Occipital lobe (tissue), 2 donors: ENCODE results near the gene ANXA5. TPM values are rescaled to one million over a fixed set of nuclear protein-coding genes. Genes with fewer than 3 reads are reported as not detected.

Experiments used
- DNase-seq: peaks from one replicate; lab custom pipeline; 2025; lab: John Stamatoyannopoulos, UW
- total RNA-seq: library from RNA; depleted of rRNA; stranded (reverse); fragments of >200 nt; gene quantifications from one replicate; pipeline ENCODE4 v1.2.3, GENCODE V29; 2014

ANXA5 gene
- total RNA-seq, 1 donor from 2014 or later = 41.0 TPM

DNA sequence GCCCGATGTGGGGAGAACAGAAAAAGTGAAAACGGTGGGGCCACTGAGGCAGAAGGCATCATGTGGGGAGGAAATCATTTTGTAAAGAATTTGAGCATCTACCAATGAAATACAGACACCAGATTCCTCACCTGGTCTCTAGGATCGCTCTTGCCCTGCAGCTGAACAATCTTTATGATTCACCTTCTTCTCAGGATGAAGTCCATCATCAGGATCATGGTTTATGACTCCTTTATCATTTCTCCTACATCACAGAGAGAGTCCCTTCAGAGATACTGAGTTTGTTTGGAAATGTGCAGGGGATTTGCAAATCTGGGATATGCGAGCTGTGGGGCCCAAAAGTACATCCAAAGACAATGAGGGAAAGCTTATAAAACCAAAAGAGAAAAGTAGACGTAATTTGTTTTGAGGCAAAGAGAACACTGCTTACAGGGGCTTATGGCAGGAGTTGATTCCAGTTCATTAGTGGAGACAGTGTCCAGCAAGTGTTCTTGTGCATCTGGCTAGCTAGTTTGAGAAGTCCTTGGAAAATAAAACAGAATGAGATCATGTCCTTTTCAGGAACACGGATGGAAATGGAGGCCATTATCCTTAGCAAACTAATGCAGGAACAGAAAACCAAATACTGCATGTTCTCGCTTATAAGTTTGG lies 15.3 kb upstream of the ANXA5 start:
- no peak for DNase-seq

DNA sequence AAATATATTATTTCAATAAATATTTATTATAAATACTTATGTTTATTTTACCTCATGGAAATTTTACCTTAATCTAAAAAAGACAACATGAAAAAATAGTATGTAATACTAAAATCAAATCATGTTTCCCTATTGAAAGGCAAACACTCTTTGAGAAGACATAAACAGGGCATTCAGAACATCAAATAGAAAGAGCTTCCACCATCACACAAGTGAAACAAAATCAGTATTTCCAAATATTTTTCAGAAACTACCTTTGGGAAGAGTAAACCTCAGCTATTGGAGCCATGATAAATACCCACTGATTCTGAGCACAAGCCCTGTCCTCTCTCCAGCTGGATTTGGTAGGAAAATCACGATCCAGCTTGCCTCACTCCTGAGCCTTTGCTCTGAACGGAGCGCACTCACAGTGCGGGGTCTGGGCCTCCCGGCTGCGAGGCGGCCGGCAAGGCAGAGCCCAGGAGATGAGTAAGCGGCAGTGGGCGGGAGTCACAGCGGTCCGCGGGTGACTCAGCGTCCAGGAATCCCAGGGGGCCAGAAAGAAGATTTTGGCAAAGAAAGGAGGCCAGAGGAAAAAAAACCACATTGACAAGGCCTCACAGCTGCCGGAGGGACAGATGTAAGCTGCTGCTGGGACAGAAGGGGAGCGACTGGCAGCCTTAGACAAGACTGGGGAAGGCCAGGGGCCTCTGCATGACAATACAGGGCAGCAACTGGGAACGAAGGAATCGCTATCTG lies 14.7 kb upstream of the ANXA5 start:
- DNase-seq = peak; percentile 82

DNA sequence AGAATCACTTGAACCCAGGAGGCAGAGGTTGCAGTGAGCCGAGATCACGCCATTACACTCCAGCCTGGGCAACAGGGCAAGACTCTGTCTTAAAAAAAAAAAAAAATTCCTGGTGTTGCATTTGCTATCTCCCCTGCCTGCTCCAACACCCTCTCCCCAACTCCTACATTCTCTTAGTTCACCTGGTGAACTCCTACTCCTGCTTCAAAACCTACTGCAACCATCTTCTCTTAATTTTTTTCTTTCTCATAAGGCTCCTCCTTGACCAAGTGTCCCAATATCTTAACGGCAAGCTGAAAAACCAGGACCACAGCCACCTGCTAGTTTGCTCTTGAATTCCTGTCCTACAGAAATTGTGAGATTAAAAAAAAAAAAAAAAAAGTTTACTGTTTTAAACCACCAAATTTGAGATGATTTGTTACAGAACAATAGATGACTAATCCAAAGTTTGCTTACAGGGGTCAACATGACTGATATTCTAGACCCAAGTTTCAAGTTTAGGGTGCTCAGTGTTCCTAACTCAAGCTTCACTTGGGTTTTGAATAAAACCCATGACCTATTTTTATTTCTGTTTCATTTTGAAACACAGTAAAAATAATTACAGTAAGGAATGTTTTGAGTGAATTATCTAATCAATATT lies 13.1 kb upstream of the ANXA5 start:
- DNase-seq = no peak

DNA sequence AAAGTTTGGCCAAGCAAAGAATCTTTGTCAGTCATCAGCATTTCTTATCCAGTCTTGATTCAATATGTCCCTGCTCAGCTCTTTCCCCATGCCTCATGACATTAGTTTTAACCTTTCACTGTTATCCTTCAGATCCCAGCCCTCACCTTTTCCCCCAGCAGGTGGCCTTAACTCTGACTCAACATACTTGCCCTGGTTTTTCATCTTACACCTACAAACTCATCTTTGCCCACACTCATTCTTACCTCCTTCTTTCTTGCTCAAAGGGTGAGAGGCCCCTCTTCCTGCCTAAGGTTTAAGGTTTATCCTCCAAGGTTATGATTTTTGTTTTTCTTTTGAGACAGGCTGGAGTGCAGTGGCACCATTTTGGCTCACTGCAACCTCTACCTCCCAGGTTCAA lies 10.6 kb upstream of the ANXA5 start:
- no peak for DNase-seq

DNA sequence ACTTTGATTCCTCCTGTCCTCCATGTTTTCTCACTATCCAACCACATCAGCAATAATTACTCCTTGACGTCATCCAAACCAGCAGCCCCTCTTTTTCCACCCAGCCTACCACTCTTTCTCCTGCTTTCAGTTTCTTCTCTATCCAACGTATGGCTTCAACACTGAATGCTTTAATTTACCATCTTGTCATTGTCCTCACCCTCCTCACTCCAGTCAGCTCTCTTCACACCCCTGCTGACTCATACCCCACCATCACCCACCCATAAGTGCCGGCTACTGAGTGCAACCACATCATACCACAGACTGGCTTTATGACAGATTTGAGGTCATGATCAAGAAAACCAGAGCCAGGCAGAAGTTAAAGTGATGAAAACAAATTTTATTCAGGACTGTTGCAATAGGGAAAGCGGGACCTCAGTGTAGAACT lies 9.8 kb upstream of the ANXA5 start:
- DNase-seq = no peak

DNA sequence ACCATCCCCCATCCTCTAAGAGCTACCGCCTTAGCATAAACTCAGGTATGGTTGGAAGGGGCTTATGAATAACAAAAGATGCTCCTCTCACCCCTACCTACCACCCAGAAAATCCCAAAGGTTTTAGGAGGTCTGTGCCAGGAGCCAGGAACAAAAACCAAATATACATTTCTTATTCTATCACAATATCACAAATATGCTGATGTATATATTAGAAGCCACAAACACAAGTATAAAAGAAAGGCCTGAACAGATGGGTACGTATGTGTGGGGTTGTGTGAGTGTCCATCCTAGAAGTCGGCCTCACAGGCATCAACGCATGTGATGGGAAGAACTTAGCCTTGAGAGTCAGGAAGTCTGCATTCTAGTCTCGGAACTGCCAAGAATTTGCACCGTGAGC lies 8.7 kb upstream of the ANXA5 start:
- no peak for DNase-seq

DNA sequence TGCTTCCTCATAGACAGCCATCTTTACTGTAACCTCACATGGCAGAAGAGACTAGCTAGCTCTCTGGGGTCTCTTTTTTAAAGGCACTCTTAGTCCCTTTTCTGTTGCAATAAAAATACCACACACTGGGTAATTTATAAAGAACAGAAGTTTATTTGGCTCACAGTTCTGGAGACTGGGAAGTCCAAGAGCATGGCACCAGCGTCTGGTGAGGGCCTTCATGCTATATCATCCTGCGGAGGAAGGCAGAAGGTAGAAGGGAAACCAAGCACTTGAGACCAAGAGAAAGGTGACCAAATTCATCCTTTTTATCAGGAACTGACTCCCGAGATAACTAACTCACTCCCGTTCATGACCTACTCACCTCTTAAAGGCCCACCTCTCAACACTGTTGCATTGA lies 5.4 kb upstream of the ANXA5 start:
- DNase-seq = no peak

DNA sequence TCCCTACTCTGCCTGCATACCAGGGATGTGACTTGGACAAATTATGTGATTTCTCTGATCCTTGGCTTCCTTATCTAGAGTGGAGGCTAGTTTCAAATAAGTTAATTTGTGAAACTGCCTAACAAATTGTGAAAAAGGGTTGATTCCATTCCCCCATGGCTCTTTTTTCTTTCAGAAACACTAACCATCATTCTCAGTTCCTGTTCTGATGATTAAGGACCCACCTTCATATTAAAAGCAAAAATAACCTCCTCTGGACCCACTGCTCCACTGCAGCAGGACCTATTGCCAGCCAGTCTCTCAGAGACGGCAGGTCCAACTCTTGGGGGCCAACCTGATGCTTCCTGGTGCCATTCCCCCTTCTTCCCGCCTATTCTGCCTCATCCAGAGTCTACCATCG lies 4.5 kb upstream of the ANXA5 start:
- DNase-seq = no peak

DNA sequence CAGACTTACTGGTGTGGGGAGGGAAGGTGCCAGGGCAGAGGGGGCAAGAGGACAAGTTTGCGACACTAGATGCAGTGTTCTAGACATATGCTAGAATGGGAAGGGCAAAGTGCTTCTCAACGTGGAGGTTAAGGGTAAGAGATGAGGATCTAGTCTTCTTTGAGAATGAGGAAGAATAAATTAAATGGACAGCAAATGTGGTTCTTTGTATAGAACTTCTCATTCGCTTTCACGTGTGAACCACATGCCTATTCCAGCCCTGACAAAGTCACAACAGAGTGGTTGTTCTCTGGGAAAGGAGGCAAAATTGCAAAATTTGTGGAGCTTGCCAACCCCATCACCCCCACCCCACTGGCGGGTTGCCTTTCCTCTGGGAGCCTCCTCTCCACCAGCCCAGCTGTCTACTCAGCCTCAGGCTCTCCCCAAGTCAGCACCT lies 1.5 kb upstream of the ANXA5 start:
- peak; percentile 42 for DNase-seq

DNA sequence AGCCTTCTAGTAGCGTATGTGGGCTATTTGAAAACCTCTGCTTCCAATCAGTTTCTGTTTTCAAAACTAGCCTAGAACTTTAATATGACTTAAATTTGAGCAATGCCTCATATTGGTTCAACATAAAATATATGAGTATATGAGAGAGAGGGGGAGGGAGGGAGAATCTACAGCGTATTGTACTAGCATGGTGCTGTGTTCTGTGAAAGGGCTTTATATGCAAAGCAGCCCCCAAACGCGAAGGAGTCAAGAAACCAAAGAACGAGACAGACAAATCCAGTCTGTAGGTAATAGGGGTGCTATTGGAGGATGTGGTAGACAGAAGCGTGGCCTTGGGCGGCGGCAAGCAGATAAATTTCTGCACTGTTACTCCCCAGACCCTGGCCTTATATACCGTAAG lies 784 bp upstream of the ANXA5 start:
- no peak for DNase-seq

DNA sequence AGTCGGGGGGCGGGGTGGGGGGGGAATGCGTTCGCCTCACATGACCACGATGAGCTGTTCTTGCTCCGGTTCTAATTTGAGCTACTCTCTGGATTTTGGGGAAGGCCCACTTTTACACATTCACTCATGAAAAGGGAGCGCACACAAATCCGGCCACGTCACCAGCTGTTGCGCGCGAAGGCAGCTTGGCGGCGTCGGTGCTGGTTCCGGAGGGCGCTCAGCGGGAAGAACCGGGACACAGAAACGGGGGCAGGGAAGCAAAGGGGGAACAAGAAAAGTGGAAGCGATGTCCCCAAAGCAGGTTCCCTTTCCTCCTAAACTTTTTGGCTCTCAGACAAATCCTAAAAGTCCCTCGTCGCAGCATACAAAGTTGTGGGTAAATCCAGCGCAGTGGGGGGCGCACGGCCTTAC lies 605 bp downstream of the ANXA5 start:
- DNase-seq = peak; percentile 66

DNA sequence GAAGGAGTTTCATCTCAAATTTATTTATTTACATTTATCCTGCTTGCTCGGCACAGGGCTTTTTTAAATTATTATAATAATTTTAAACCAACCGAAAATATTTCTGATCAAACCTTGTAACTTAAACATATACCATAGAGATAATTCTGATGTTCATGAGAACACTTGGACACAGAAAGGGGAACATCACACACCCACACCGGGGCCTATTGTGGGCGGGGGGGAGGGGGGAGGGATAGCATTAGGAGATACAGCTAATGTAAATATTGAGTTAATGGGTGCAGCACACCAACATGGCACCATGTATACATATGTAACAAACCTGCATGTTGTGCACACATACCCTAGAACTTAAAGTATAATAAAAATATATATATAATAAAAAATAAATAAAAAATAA lies 2.9 kb downstream of the ANXA5 start:
- no peak for DNase-seq

DNA sequence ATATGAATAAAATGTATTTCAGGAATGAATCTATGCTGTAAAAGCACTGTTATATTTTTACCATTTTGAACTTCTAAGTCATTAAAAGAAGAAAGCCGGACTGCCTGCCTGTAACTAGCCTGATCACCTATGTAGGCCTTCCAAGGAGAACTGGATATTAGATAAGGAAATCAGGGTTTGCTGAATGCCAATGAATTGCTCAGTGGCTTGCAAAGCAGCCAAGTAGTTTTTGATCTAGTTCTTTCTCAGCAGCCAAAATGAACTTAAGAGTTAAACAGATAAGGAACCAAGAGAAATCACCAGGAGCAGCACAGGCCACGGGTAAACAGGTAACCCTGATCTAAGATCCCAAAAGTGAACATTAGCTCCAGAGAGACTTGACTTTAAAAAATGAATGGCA lies 3.3 kb downstream of the ANXA5 start:
- no peak for DNase-seq

DNA sequence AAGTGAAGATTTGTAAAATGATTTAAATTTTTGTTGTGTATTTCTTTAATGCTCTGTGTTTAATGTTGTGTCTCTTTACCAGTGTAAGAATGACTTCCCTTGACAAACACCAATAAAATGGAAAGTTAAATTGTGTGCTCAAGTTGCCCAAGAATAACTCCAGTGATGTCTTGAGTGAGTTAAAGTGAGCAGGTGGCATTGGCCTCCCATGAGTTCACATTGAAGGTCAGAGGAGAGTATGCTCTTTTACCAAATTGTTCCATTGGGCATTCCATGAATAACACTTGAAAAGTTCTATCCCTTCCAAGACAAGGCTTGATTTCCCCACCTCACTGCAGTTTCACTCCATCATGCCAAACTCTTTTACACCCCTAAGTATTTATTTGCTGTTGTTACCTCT lies 4.5 kb downstream of the ANXA5 start:
- no peak for DNase-seq

DNA sequence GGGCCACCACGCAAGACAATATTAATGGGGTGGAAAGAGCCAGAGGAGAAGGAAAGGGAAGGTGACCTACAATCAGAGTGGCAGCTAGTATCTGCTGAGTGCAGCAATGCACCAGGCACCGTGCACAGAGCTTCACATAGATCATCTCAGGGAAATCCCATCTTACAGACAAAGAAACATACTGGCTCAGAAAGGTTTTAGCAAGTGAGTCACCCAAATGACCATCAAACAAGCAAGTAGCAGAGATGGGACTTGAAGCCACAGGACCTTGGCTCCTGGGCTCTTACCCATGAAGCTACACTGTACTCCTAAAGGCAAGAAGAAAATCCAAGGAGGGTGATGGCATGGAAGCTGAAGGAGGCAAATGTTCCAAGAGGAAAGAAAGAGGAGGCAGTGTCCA lies 6.8 kb downstream of the ANXA5 start:
- no peak for DNase-seq

DNA sequence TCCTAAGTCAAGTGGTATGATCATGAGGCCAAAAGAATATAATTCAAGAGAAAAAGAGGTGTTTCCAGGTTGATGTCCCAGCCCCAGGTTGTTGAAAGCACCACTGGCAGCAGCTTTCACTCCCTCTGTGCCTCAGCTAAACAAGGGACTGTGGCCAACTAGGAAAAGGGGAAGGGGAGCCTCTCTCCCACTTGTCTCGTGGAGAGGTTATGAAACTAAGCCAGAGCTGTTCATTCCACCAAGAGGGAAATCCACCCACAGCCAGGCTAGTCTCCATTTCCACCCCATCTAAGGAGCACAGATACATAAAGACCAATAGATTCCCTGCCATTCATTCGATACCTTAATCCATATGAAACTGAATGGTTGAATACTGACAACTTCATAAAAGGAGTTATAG lies 8.1 kb downstream of the ANXA5 start:
- no peak for DNase-seq

DNA sequence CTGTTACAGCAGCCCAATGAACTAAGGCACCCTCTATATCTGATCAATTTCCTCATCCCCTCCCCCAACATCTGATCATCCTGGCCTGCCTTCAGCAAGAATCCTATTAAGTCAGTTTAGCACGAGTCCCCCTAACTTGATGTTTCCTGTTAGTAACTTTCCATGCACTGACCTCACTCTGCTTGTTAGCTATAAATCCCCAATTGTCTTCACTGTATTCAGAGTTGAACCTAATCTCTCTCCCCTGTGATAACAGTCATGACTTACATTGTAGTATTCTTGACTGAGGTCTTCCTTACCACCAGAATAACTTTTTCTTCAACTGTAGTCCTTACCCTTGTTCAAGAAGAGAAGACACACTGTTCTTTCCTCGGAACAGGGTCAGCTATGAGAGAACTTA lies 8.5 kb downstream of the ANXA5 start:
- DNase-seq = no peak

DNA sequence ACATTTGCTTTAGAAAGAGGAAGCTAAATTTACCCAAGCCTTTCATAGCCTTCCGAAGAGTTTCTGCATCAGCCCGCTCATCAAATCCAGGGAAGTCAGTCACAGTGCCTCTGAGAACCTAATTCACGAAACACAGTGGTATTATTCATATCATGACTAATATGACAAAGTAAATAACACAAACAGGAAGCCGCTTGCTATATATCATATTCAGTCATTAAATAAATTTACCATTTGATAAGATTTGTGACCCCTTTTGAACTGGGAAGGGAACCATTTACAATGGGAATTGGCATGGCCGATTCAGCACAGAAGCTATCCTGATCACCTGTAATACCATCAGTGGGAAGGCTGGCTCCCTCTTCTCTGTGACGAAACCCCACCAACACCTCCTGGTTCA lies 10.5 kb downstream of the ANXA5 start:
- no peak for DNase-seq

DNA sequence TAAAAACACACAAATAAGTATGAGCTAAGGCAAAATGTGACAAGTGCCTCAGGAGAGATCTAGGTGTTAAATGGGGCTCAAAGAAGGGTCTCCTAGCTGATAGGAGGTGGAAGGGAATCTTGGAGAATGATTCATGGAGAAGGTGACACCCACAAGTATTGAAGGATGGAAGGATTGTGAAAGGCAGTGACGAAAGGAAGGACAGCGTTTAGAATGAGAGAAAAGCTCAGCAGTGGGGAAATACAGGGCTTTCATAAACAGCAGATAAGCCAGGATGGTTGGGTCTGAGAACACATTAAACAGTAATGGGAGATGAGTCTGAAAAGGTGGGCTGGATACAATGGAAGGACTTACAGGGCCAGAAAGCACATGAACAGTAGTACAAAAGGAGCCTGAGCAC lies 11.5 kb downstream of the ANXA5 start:
- DNase-seq = no peak

DNA sequence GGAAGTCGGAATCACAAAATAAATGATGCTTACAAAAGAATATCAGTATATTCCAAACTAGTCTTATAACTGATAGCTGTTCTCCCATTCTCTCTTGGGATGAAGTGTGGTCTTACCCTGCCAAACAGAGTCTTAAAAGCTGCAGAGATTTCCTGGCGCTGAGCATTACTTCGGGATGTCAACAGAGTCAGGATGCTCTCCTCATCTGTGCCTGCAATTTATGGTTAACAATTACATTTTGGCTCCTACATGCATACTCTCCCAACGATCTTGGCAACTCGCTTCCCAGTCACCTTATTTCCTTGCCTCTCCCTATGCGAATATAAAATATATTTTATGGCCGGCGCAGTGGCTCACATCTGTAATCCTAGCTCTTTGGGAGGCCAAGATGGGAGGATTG lies 12.2 kb downstream of the ANXA5 start:
- no peak for DNase-seq

DNA sequence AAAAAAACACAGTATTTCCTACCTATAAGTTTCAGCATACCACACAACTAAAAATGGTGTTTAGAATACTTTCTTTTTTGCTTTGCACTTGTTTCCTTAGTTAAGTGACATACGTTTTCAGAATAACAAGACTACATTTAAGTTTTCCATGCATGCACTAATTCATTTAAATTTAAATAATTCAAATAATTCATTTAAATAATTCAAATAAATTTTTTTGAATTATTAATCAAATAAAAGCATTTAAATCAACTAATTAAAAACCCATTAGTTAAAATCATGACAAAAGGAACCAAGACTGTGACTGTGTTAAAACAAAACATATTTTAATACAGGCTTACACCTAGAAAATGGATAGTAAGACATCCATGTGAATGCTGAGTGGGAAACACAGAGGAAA lies 12.8 kb downstream of the ANXA5 start:
- no peak for DNase-seq

DNA sequence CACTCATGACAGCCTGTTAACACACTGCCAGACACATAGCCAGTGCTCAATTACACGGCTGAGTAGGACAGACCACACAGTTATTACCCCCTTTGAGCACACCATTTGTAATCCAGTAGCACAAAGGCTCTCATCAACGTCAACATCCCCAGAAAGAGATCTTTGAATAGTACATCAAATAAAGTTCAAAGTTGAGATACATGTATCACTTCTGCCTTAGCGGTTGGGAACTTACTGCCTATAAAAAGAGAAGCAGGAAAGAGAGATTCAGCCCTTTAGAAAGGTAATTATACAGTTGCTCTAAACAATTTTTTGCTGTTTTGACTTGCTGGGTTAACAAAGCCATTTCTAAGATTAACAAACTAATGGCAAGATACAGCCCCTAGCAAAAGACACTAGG lies 16.2 kb downstream of the ANXA5 start:
- DNase-seq = no peak

DNA sequence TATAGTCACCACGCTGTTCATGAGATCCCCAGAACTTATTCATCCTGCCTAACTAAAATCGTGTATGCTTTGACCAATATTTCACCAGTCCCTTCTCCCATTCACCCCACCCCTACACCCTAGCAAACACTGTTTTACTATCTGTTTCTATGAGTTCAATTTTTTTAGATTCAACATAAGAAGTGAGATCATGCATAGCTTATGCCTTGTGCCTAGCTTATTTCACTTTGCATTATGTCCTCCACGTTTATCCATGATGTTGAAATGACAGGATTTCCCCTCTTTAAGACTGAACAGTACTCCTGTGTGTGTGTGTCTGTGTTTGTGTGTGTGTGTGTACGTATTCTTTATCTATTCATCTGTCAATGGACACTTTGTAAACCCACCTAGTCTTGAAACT lies 16.8 kb downstream of the ANXA5 start:
- no peak for DNase-seq
